ENCODE measurements around the gene MYBPHL. TPM values are rescaled to one million over a fixed set of nuclear protein-coding genes. Genes with fewer than 3 reads are reported as not detected.

The MYBPHL gene
- total RNA-seq, 4 donors from 2014 or later: not detected

DNA sequence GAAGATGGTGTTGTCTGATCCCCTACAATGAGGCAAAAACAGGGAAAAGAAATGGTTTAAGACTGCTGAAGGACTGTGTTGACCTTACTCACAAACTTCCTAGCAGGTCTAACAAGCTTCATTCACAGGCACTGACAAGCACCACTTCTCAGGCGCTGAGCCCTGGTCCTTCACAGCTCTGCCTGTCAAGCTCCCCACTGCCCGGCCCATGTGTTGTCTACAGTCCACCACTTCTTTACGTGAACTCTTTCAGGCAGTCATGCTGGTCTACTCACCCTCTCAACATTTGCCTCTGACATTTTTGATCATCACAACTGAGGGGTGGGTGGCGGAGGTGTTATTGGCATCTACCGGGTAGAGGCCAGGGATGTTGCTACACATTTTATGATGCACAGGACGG lies 40.7 kb upstream of the MYBPHL start:
- Histone ChIP-seq H3K27ac (no peak overlapping the region), H3K4me1 (peaks cover 0 to 9% (median 0%) of the 10 kb centered on the region in 3 donors), H3K4me3 (no peak overlapping the region), H3K36me3 (peaks cover 0 to 97% (median 0%) of the 10 kb centered on the region in 3 donors), H3K9me3 (no peaks in the 10 kb centered on the region), H3K27me3 (no peaks in the 10 kb centered on the region)
- intact Hi-C loops (cut with DNase I): no loop called here
- no peak for DNase-seq
- TF ChIP-seq, protein P1, sequence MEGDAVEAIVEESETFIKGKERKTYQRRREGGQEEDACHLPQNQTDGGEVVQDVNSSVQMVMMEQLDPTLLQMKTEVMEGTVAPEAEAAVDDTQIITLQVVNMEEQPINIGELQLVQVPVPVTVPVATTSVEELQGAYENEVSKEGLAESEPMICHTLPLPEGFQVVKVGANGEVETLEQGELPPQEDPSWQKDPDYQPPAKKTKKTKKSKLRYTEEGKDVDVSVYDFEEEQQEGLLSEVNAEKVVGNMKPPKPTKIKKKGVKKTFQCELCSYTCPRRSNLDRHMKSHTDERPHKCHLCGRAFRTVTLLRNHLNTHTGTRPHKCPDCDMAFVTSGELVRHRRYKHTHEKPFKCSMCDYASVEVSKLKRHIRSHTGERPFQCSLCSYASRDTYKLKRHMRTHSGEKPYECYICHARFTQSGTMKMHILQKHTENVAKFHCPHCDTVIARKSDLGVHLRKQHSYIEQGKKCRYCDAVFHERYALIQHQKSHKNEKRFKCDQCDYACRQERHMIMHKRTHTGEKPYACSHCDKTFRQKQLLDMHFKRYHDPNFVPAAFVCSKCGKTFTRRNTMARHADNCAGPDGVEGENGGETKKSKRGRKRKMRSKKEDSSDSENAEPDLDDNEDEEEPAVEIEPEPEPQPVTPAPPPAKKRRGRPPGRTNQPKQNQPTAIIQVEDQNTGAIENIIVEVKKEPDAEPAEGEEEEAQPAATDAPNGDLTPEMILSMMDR (IDR thresholded peaks at IDR 0.05): no peak
- TF ChIP-seq POLR2A (IDR thresholded peaks at IDR 0.05): no peak
- 88 to 90% methylated on average over 6 of the region's 6 CpGs for WGBS, 2 donors

DNA sequence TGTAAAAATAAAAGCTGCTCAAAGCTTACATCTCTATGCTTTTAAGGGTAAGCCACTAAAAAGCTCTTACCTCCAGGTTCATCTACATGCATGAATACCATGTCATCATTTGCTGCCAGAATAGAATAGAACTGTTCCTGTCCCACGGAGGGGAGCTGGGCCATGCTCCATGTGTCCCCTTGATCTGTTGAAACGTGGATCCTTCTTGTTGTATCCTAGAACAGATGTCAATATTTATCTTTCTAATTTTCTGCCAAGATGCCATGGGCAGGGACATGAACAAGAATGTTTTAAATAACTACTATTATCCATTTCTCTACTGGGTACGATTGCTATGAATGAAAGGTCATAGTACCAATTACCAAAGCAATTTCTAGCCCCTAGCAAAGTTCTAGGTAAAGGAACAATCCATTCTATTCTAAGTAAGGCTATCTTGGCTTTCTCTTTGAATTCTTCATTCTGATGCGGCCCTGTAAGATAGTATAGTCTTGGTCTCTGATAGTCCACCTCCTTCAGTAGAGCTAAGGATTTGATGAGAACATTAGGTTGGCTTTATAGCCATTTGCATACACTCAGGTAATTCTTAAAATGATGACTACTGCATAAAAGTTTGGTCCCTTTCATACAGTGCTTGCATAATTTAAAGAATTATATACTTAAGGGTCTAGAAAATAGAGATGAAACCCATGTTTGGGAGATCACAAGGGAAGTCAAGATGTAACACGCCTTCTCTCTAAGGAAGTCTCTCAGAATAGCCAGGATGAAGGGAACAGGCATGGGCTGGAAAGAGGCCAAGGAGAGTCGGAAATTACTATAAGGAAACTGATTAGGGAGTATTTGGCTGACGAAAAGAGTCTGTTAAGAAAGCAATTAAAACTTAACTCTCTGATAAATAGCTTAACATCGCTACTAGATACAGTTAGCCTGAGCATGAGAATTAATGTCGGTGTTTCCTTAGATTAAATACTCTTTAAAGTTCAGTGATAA lies 35.4 kb upstream of the MYBPHL start:
- Histone ChIP-seq H3K36me3 (peaks cover 0 to 99% (median 0%) of the 10 kb centered on the region in 3 donors), H3K27ac (no peak overlapping the region), H3K9me3 (no peaks in the 10 kb centered on the region), H3K4me3 (no peak overlapping the region), H3K4me1 (peaks cover 0 to 9% (median 0%) of the 10 kb centered on the region in 3 donors), H3K27me3 (no peaks in the 10 kb centered on the region)
- DNase-seq: no peak
- WGBS, 2 donors: 38 to 39% methylated on average over 9 of the region's 9 CpGs
- intact Hi-C loops (cut with DNase I): no loop called here
- no peak for TF ChIP-seq POLR2A (IDR thresholded peaks at IDR 0.05)
- TF ChIP-seq, protein P1 (IDR thresholded peaks at IDR 0.05): no peak

DNA sequence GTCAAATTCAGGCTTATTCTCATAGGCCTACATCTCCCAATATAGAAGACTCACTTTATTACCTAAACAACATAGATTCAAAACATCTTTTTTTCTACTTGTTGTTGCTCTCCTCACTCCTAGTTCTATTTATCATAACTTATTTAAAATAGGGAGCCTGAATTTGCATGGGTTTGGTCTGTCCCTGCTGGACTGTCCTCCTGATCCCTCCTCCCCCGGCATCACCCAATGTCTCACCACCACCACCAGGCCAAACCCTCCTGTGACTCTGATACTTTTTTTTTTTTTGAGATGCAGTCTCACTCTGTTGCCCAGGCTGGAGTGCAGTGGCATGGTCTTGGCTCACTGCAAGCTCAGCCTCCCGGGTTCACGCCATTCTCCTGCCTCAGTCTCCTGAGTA lies 31.8 kb upstream of the MYBPHL start:
- Histone ChIP-seq H3K27me3 (no peaks in the 10 kb centered on the region), H3K4me1 (peaks cover 0 to 9% (median 0%) of the 10 kb centered on the region in 3 donors), H3K4me3 (no peak overlapping the region), H3K9me3 (no peaks in the 10 kb centered on the region), H3K27ac (no peak overlapping the region), H3K36me3 (peaks cover 0 to 99% (median 0%) of the 10 kb centered on the region in 3 donors)
- intact Hi-C loops (cut with DNase I): no loop called here
- WGBS, 2 donors: 98 to 100% methylated on average over 3 of the region's 3 CpGs
- TF ChIP-seq POLR2A (IDR thresholded peaks at IDR 0.05): no peak
- TF ChIP-seq, protein P1 (IDR thresholded peaks at IDR 0.05): no peak
- no peak for DNase-seq

DNA sequence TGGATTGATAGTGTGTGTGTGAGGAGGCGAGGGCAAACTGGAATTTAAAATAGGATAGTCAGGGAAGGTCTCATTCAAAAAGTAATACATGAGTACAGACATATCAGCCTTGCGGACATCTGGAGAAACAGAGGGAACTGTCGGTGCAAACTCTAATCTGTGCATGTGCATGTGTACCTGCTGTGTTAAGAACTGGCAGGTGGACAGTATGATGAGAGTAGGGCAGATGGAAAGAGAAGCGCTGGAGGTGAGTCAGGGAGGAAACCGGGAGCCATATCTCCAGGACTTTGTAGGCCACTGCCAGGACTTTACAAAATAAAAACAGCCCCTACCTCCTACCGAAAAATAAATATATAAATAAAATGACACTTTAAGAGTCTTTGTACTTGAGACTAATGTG lies 31.3 kb upstream of the MYBPHL start:
- Histone ChIP-seq H3K4me1 (peaks cover 0 to 9% (median 0%) of the 10 kb centered on the region in 3 donors), H3K27me3 (no peaks in the 10 kb centered on the region), H3K27ac (no peak overlapping the region), H3K9me3 (no peaks in the 10 kb centered on the region), H3K36me3 (peaks cover 0 to 99% (median 0%) of the 10 kb centered on the region in 3 donors), H3K4me3 (no peak overlapping the region)
- intact Hi-C loops (cut with DNase I): no loop called here
- 92 to 93% methylated on average over 6 of the region's 6 CpGs for WGBS, 2 donors
- DNase-seq: no peak
- TF ChIP-seq POLR2A (IDR thresholded peaks at IDR 0.05): no peak
- TF ChIP-seq, protein P1 (IDR thresholded peaks at IDR 0.05): no peak

DNA sequence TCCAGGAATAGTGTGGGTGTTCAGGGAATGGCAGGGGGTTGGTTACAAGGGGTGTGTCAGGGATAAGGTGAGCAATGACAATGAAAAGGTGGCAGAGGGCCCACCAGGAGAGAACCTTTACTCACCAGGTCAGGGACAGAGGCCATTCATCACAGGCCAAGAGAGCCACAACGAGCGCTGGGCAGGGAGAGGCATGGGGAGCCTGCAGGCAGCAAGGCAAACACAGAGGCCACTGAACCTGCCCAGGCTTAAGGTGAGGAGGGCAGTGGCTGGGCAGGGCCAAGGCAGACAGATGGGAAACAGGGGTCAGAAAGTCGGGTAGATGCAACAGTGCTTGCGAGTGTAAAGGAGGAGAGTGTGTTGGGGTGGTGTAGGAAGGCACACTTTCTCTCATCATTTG lies 28.3 kb upstream of the MYBPHL start:
- Histone ChIP-seq H3K4me3 (no peak overlapping the region), H3K36me3 (peaks cover 0 to 99% (median 0%) of the 10 kb centered on the region in 3 donors), H3K4me1 (no peaks in the 10 kb centered on the region), H3K27ac (no peak overlapping the region), H3K27me3 (no peaks in the 10 kb centered on the region), H3K9me3 (peaks cover 0 to 23% (median 13%) of the 10 kb centered on the region in 3 donors)
- intact Hi-C loops (cut with DNase I): no loop called here
- DNase-seq: no peak
- no peak for TF ChIP-seq POLR2A (IDR thresholded peaks at IDR 0.05)
- TF ChIP-seq, protein P1 (IDR thresholded peaks at IDR 0.05): no peak
- WGBS, 2 donors: 70 to 84% methylated on average over 4 of the region's 4 CpGs
